ENCODE measurements around the gene ERBB4. TPM values are rescaled to one million over a fixed set of nuclear protein-coding genes. Genes with fewer than 3 reads are reported as not detected.
"Not testable (repeated sequence)": the region's sequence is repeated elsewhere in the genome, so short reads cannot be mapped to it uniquely, and the experiment has no call there.

The ERBB4 gene
- total RNA-seq, 4 donors from 2014 or later: 0.04 to 0.57 (median 0.35) TPM; not detected in 1

DNA sequence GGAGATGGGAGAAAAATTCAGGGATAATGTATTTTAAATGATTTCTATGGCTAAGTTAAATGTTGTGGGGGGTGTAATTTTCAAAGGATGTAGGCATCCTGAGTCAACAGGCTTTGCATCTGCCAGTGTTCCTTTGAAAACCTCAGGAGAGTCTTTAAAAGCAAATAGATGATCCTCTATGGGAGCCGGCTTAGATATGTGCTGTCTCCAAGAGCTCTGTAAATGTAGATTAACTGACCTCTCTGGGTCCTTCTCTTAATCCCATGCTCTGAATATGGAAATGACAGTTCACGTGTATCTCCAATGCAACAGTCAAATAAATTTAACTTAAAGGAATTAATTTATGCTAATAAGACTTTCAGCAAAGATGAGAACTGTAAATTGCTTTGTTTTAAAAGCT is 292.7 kb downstream of the ERBB4 start:
- 56 to 60% methylated on average over 2 of the region's 2 CpGs for WGBS, 2 donors
- TF ChIP-seq POLR2A (IDR thresholded peaks at IDR 0.05): no peak
- TF ChIP-seq CTCF (IDR thresholded peaks at IDR 0.05): no peak
- DNase-seq: no peak
- Histone ChIP-seq H3K27me3 (no peaks in the 10 kb centered on the region), H3K4me1 (no peaks in the 10 kb centered on the region), H3K4me3 (no peak overlapping the region), H3K9me3 (no peaks in the 10 kb centered on the region), H3K36me3 (no peaks in the 10 kb centered on the region), H3K27ac (no peak overlapping the region)
- intact Hi-C loops (cut with DNase I): no loop called here

DNA sequence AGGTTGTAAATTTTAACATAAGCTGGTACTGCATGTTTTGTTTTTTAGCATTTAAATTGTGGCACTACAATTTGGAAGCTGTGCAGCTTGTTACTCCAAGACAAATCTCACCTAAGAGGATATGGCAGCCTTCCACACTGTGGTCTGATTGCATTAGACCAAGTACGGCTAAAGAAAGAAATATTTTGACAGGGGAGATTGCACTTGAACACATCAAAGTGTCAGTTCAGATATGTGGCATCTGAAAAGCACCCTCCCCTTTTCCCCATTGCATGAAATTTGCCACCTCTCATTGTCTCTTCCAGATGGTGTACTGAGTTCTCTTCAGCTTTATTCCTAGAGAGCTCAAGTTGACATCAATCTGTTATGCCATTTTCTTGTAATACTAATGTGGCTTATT is 295.9 kb downstream of the ERBB4 start:
- 33 to 38% methylated on average over 1 of the region's 1 CpG for WGBS, 2 donors
- H3K36me3 ChIP-seq: no peaks in the 10 kb centered on the region
- H3K4me1 ChIP-seq: no peaks in the 10 kb centered on the region
- H3K27ac ChIP-seq: no peak overlapping the region
- H3K27me3 ChIP-seq: no peaks in the 10 kb centered on the region
- no peak for TF ChIP-seq POLR2A (IDR thresholded peaks at IDR 0.05)
- TF ChIP-seq CTCF (IDR thresholded peaks at IDR 0.05): no peak
- intact Hi-C loops (cut with DNase I): no loop called here
- DNase-seq: no peak
- no peaks in the 10 kb centered on the region for H3K9me3 ChIP-seq
- no peak overlapping the region for H3K4me3 ChIP-seq

DNA sequence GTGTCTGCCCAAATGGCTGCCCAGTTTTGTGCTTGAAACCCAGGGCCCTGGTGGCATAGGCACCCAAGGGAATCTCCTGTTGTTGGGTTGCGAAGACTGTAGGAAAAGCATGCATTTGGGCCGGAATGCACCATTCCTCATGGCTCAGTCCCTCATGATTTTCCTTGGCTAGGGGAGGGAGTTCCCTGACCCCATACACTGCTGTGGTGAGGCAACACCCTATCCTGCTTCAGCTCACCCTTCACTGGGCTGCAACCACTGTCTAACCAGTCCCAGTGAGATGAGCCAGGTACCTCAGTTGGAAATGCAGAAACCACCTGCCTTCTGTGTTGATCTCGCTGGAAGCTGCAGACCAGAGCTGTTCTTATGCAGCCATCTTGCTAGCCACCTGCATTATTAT is 300.4 kb downstream of the ERBB4 start:
- WGBS, 2 donors: 67 to 85% methylated on average over 2 to 3 of the region's 3 CpGs

DNA sequence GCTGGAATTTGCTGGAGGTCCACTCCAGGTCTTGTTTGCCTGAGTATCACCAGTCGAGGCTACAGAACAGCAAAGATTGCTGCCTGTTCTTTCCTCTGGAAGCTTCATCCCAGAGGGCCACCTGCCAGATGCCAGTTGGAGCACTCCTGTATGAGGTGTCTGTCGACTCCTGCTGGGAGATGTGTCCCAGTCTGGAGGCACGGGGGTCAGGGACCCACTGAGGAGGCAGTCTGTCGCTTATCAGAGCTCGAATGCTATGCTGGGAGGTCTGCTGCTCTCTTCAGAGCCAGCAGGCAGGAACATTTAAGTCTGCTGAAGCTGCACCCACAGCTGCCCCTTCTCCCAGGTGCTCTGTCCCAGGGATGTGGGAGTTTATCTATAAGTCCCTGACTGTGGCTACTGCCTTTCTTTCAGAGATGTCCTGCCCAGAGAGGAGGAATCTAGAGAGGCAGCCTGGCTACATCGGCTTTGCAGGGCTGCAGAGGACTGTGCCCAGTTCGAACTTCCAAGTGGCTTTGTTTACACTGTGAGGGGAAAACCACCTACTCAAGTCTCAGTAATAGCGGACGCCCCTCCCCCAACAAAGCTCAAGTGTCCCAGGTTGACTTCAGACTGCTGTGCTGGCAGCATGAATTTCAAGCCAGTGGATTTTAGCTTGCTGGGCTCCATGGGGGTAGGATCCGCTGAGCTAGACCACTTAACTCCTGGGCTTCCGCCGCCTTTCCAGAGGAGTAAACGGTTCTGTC is 301.1 kb downstream of the ERBB4 start:
- Histone ChIP-seq H3K4me1 (no peaks in the 10 kb centered on the region), H3K4me3 (no peak overlapping the region), H3K27ac (no peak overlapping the region), H3K9me3 (no peaks in the 10 kb centered on the region), H3K36me3 (no peaks in the 10 kb centered on the region), H3K27me3 (peaks cover 0 to 7% (median 0%) of the 10 kb centered on the region in 4 donors)
- intact Hi-C loops (cut with DNase I): no loop called here
- DNase-seq: no peak
- no peak for TF ChIP-seq CTCF (IDR thresholded peaks at IDR 0.05)
- no peak for TF ChIP-seq POLR2A (IDR thresholded peaks at IDR 0.05)
- 45 to 56% methylated on average over 5 to 12 of the region's 13 CpGs for WGBS, 2 donors

More for the DNA sequence above, 300.4 kb downstream of the ERBB4 start:
- H3K4me1 ChIP-seq; H3K4me3 ChIP-seq; H3K27me3 ChIP-seq; H3K36me3 ChIP-seq; DNase-seq; H3K27ac ChIP-seq; H3K9me3 ChIP-seq; intact Hi-C loops (cut with DNase I): not testable (repeated sequence)

DNA sequence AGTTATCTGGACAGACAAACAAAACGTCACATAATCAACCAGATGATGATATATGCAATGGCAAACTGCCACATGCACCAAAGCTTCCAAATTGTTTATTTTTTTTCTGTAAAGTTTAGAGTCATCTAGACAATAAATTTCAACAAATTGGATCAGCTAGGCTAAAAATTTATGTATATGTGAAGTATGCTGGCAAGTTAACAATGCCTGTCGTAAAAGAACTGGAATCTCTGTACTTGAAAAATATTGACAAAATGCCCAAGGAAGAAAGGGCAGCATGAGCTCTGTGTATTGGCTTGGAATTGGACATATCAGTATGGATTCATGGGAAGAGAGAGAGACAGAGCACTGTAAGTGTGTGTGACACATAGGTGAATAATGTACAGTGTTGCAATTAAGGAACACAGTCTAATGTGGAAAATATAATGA is 309.8 kb downstream of the ERBB4 start:
- Histone ChIP-seq H3K27me3 (no peaks in the 10 kb centered on the region), H3K4me3 (no peak overlapping the region), H3K9me3 (no peaks in the 10 kb centered on the region), H3K36me3 (no peaks in the 10 kb centered on the region), H3K4me1 (peaks cover 0 to 5% (median 4%) of the 10 kb centered on the region in 3 donors), H3K27ac (no peak overlapping the region)
- DNase-seq: no peak
- TF ChIP-seq POLR2A (IDR thresholded peaks at IDR 0.05) (no peak), CTCF (IDR thresholded peaks at IDR 0.05) (no peak)
- 16 to 29% methylated on average over 2 of the region's 2 CpGs for WGBS, 2 donors
- intact Hi-C loops (cut with DNase I): no loop called here

Data from esophagus squamous epithelium (tissue), 5 donors.